GM12801 (cell line): ENCODE data around the gene ADGRG1.

ENCODE experiments used
- TF ChIP-seq, protein P1 (sequence below): IDR thresholded peaks from one replicate; pipeline ENCODE4 v1.5.1; 2011; ENCODE audit warnings: control low read depth; ENCODE audit not compliant: insufficient read length; ENCODE audit errors: extremely low read depth

ADGRG1 gene

GRCh38 chr16:57607676-57608461, 20.6 kb upstream of the ADGRG1 start:
- TF ChIP-seq, protein P1, sequence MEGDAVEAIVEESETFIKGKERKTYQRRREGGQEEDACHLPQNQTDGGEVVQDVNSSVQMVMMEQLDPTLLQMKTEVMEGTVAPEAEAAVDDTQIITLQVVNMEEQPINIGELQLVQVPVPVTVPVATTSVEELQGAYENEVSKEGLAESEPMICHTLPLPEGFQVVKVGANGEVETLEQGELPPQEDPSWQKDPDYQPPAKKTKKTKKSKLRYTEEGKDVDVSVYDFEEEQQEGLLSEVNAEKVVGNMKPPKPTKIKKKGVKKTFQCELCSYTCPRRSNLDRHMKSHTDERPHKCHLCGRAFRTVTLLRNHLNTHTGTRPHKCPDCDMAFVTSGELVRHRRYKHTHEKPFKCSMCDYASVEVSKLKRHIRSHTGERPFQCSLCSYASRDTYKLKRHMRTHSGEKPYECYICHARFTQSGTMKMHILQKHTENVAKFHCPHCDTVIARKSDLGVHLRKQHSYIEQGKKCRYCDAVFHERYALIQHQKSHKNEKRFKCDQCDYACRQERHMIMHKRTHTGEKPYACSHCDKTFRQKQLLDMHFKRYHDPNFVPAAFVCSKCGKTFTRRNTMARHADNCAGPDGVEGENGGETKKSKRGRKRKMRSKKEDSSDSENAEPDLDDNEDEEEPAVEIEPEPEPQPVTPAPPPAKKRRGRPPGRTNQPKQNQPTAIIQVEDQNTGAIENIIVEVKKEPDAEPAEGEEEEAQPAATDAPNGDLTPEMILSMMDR, result no peak

DNA sequence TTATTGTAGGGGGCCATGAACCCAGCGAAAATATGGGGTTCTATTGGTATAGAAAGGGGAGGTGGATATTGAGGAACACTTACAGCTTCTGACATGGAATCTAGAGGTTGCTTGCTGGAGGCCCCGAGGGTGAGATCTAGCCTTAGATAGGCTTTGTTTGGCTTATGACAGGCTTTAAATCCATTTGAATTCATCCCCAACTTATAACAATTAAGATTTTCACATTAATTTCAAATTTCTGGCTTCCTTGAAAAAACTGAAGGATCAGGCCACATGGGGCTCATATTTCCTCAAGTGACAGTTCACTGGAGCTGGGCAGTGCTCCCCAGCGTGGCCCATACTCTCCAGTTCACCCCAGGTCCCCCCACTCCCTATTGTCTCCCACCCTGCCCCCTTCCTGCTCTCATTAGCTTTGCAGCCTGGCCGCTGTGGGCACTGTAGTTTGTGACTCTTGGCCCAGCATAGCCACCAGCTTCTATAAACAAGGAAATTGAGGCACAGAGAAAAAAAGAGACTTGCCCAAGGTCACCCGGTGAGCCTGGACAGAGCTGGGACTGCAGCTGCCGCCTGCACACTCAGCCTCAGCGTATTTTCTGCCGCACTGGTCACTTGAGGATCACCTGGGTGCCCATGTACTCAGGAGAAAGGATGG, 19.8 kb upstream of the ADGRG1 start:
- TF ChIP-seq, protein P1, result no peak

DNA sequence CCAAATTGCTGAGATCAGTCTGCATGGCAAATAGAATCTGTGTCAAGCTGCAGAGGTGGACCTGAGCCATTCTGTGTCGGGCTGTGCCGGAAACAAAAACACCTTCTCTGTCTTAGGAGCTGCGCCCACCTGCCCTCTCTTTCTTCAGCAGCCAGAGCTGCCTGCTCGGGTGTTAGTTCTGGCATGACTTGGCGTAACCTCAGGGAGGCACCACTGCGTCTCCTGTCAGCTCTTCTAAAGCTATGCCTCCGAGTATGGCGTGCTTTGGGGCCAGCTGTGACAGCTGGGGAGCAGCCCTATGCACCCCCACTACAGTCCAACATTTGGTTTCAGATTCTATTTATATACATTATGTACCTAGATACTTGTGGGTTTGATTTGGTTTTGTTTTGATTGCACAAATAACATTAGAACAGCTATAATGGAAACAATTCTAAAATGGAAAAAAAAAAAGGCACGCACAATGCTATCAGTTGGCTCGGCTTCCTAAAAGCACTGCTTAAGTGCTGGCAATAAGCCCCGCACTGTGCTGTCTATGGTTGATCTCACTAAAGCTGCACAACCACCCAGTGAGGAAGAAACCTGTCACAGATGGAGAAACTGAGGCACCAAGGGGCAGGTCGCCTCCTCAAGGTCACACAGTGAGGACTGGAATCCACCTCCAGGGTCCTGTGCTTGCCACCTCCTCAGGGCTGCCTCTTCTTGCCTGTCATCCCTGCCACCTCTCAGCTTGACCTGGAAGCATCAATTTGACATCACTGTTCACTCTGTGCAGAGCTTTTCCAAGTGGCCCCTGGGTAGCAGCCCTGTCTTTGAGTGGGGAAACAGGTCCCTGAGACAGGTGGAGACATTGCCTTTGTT, 18.7 kb upstream of the ADGRG1 start:
- TF ChIP-seq, protein P1, result no peak

- TF ChIP-seq, protein P1, result no peak
Measured at GRCh38 chr16:57610611-57611010, 17.8 kb upstream of the ADGRG1 start.

DNA sequence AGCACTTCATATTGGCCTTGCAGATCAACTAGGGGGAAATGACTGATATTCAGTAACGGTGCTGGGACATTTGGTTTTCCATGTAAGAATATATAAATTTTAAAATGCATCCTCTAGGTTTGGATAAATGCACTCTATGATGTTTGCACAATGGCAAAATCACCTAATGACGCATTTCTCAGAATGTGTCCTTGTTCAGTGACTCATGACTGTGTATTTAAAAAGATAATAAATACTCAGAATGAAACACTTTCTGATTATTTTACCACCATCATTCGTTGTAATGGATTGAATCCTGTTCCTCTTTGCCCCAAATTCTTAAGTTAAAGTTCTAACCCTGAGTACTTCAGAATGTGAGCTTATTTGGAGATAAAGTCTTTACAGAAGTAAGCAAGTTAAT, 17.2 kb upstream of the ADGRG1 start:
- TF ChIP-seq, protein P1, result no peak

DNA sequence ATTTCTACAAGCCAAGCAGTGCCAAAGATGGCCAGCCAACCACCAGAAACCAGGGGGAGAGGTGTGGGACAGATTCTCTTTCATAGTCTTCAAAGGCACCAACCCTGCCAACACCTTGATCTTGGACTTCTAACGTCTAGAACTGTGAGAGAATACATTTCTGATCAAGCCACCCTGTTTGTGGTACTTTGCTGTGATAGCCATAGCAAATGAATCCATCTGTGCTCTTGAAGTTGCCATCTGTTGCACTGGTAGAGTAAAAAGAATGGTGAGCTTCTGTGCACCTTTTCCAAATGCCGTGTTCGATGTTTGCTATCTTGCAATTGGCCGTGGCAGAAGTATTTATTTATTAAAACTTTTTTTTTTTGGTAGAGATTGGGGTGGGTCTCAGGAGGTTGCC, 16.7 kb upstream of the ADGRG1 start:
- TF ChIP-seq, protein P1, result no peak

DNA sequence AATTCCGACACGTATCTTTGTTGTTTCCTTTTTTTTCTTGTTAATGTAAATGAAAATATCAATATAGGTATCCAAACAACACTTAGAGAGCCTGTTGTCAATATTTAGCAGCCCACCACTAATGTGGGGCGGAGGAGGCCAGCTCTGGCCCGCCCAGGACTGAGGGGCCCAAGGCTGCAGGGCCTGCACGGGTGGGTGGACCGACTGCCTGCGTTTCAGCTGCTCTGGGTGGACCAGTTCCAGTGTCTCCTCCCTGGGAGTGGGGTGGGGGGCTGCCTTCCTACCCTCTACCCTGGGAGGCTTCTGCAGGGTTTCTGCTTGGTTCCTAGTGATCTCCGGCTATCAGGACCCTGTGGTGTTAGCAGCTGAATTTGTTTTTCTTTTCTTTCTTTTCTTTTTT, 15.9 kb upstream of the ADGRG1 start:
- TF ChIP-seq, protein P1, result no peak
